Kidney capillary endothelial cell (primary cell): ENCODE results near the gene HSPD1.
"Not testable (repeated sequence)": the region's sequence is repeated elsewhere in the genome, so short reads cannot be mapped to it uniquely, and the experiment has no call there.

Source experiments
- DNase-seq: peaks from one replicate; pipeline ENCODE4 v3.0.0-alpha.2; 2018; ENCODE audit warnings: low spot score

Gene HSPD1

GRCh38 chr2:197496695-197497094 is 2.9 kb downstream of the HSPD1 start:
- no peak for DNase-seq

GRCh38 chr2:197495433-197496134 is 4.1 kb downstream of the HSPD1 start:
- DNase-seq, result no peak

GRCh38 chr2:197487385-197487784 is 12.3 kb downstream of the HSPD1 start:
- no peak for DNase-seq

GRCh38 chr2:197486175-197486574 is 13.5 kb downstream of the HSPD1 start:
- DNase-seq, result no peak

GRCh38 chr2:197484248-197484647 is 15.4 kb downstream of the HSPD1 start:
- not testable (repeated sequence) for DNase-seq

GRCh38 chr2:197480165-197481036 is 19.2 kb downstream of the HSPD1 start:
- DNase-seq, result no peak

GRCh38 chr2:197477797-197478196 is 21.8 kb downstream of the HSPD1 start:
- no peak for DNase-seq

GRCh38 chr2:197472166-197472565 is 27.5 kb downstream of the HSPD1 start:
- no peak for DNase-seq

GRCh38 chr2:197464175-197464574 is 35.5 kb downstream of the HSPD1 start:
- DNase-seq, result no peak

GRCh38 chr2:197461057-197461456 is 38.6 kb downstream of the HSPD1 start:
- no peak for DNase-seq

GRCh38 chr2:197460649-197461048 is 39.0 kb downstream of the HSPD1 start:
- DNase-seq, result no peak

GRCh38 chr2:197455428-197455827 is 44.2 kb downstream of the HSPD1 start:
- DNase-seq, result no peak

- DNase-seq, result no peak
Observed at GRCh38 chr2:197454923-197455322, 44.7 kb downstream of the HSPD1 start.

- DNase-seq, result no peak
Observed at GRCh38 chr2:197453914-197454398, 45.7 kb downstream of the HSPD1 start.

GRCh38 chr2:197453123-197453913 is 46.3 kb downstream of the HSPD1 start, which contains the start of gene COQ10B:
Gene COQ10B, plus strand, starts transcription at chr2:197453552. Its CDS starts 9 bp downstream, at chr2:197453561.
- DNase-seq, result peak; percentile 99

GRCh38 chr2:197452754-197453122 is 46.9 kb downstream of the HSPD1 start:
- DNase-seq, result no peak

- DNase-seq, result not testable (repeated sequence)
Observed at GRCh38 chr2:197450935-197451358, 48.7 kb downstream of the HSPD1 start.

GRCh38 chr2:197450465-197450864 is 49.2 kb downstream of the HSPD1 start:
- no peak for DNase-seq

- DNase-seq, result no peak
Observed at GRCh38 chr2:197446844-197447243, 52.8 kb downstream of the HSPD1 start.

GRCh38 chr2:197445746-197446145 is 53.9 kb downstream of the HSPD1 start:
- peak; percentile 87 for DNase-seq

GRCh38 chr2:197442857-197443256 is 56.8 kb downstream of the HSPD1 start:
- DNase-seq, result no peak

GRCh38 chr2:197437380-197437779 is 62.3 kb downstream of the HSPD1 start:
- DNase-seq, result no peak
